HEK293T (cell line): Measurements from ENCODE around the gene ZNF217.
"Not testable (repeated sequence)": the region's sequence is repeated elsewhere in the genome, so short reads cannot be mapped to it uniquely, and the experiment has no call there.

Source experiments
- CTCF ChIA-PET: fragments of 350-600 bp; formaldehyde crosslinking; extraction: SDS; loops from one replicate; lab custom pipeline; 2021; ENCODE audit warnings: antibody characterized with exemption, inconsistent platforms; lab: Yijun Ruan, JAX
- POLR2A ChIA-PET: fragments of 350-600 bp; formaldehyde crosslinking; extraction: SDS; loops from one replicate; lab custom pipeline; 2020; ENCODE audit warnings: antibody characterized with exemption, inconsistent platforms; lab: Yijun Ruan, JAX
- DNase-seq: peaks from one replicate; pipeline ENCODE4 v3.0.0; 2012; ENCODE audit warnings: mixed read lengths; ENCODE audit errors: extremely low spot score
- ARNT ChIP-seq: fragments of 450-650 bp; IDR thresholded peaks from 2 replicates; pipeline ENCODE4 v1.6.1; 2017; ENCODE audit warnings: mild to moderate bottlenecking
- BHLHE40 ChIP-seq: fragments of 450-650 bp; IDR thresholded peaks from 2 replicates; pipeline ENCODE4 v1.6.1; 2016; ENCODE audit warnings: mild to moderate bottlenecking, moderate library complexity, borderline replicate concordance
- CTBP1 ChIP-seq: fragments of 450-650 bp; IDR thresholded peaks from 2 replicates; pipeline ENCODE4 v1.6.1; 2016; ENCODE audit warnings: borderline replicate concordance
- ELF4 ChIP-seq: fragments of 450-650 bp; IDR thresholded peaks from 2 replicates; pipeline ENCODE4 v1.6.1; 2017; ENCODE audit warnings: antibody characterized with exemption
- FOXA1 ChIP-seq: fragments of 450-650 bp; IDR thresholded peaks from 2 replicates; pipeline ENCODE4 v1.6.1; 2016; ENCODE audit warnings: mild to moderate bottlenecking
- FOXK2 ChIP-seq: fragments of 450-650 bp; IDR thresholded peaks from 2 replicates; pipeline ENCODE4 v1.6.1; 2016; ENCODE audit warnings: mild to moderate bottlenecking
- FOXM1 ChIP-seq: fragments of 450-650 bp; IDR thresholded peaks from 2 replicates; pipeline ENCODE4 v1.6.1; 2017; ENCODE audit warnings: mild to moderate bottlenecking, borderline replicate concordance
- HDGF ChIP-seq: fragments of 450-650 bp; IDR thresholded peaks from 2 replicates; pipeline ENCODE4 v1.6.1; 2017; ENCODE audit warnings: antibody characterized with exemption, borderline replicate concordance
- L3MBTL2 ChIP-seq: fragments of 450-650 bp; conservative IDR thresholded peaks from 2 replicates; pipeline ENCODE4 v1.6.1; 2016; ENCODE audit warnings: mild to moderate bottlenecking
- LEF1 ChIP-seq: fragments of 450-650 bp; IDR thresholded peaks from 2 replicates; pipeline ENCODE4 v1.6.1; 2017; ENCODE audit warnings: mild to moderate bottlenecking, borderline replicate concordance
- NFRKB ChIP-seq: fragments of 450-650 bp; IDR thresholded peaks from 2 replicates; pipeline ENCODE4 v1.6.1; 2016; ENCODE audit warnings: mild to moderate bottlenecking, moderate library complexity
- SP1 ChIP-seq: fragments of 450-650 bp; IDR thresholded peaks from 2 replicates; pipeline ENCODE4 v1.6.1; 2017
- SUZ12 ChIP-seq: fragments of 450-650 bp; IDR thresholded peaks from 2 replicates; pipeline ENCODE4 v1.6.1; 2016; ENCODE audit warnings: mild to moderate bottlenecking
- TARDBP ChIP-seq: fragments of 450-650 bp; IDR thresholded peaks from 2 replicates; pipeline ENCODE4 v1.6.1; 2016
- ZNF384 ChIP-seq: fragments of 450-650 bp; IDR thresholded peaks from 2 replicates; pipeline ENCODE4 v1.6.1; 2016
- TF ChIP-seq, protein P1 (sequence below): fragments of 450-650 bp; IDR thresholded peaks from 2 replicates; pipeline ENCODE4 v1.6.1; 2016

The ZNF217 gene

DNA sequence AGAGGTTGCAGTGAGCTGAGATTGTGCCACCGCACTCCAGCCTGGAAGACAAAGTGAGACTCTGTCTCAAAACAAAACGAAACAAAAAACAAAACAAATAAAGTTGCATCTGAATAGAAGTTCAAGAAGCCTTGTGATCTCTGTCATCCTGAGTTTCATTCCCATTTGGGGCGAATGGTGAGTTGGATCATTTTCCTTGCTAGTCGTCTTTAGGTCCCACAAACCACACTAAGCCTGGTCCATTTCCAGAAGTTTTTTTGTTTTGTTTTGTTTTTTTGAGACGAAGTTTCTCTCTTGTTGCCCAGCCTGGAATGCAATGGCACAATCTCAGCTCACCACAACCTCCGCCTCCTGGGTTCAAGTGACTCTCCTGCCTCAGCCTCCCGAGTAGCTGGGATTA lies 33.8 kb downstream of the ZNF217 start:
- POLR2A ChIA-PET, result no interaction called here
- CTCF ChIA-PET, result no interaction called here
- no peak for DNase-seq
- TF ChIP-seq ELF4 (no peak), SP1 (no peak), FOXM1 (no peak), TARDBP (no peak), HDGF (no peak), ARNT (no peak), SUZ12 (no peak), FOXA1 (no peak), NFRKB (no peak), FOXK2 (no peak), L3MBTL2 (no peak), LEF1 (no peak), BHLHE40 (no peak)

DNA sequence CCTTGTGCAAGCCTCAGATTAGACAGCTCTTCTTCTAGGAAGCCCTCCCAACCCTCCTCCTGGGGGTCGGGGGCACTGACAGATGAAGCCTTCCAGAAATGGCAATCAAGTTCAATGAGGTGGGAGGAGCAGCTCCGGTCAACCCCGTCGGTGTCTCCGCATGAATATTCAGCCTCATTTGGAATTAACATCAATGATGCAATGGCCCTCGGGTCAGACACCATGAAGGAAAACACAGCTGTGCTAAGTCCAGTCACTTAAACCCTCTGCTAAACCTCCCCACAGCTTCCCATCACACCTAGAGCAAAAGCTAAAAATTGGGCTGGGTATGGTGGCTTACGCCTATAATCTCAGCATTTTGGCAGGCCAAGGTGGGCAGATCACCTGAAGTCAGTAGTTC lies 36.5 kb downstream of the ZNF217 start:
- CTCF ChIA-PET, result no interaction called here
- POLR2A ChIA-PET, result no interaction called here
- TF ChIP-seq ZNF384 (no peak), HDGF (no peak), FOXK2 (no peak), ELF4 (no peak), ARNT (no peak), SP1 (no peak), CTBP1 (no peak), TARDBP (no peak)
- TF ChIP-seq, protein P1, sequence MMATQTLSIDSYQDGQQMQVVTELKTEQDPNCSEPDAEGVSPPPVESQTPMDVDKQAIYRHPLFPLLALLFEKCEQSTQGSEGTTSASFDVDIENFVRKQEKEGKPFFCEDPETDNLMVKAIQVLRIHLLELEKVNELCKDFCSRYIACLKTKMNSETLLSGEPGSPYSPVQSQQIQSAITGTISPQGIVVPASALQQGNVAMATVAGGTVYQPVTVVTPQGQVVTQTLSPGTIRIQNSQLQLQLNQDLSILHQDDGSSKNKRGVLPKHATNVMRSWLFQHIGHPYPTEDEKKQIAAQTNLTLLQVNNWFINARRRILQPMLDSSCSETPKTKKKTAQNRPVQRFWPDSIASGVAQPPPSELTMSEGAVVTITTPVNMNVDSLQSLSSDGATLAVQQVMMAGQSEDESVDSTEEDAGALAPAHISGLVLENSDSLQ, result no peak

DNA sequence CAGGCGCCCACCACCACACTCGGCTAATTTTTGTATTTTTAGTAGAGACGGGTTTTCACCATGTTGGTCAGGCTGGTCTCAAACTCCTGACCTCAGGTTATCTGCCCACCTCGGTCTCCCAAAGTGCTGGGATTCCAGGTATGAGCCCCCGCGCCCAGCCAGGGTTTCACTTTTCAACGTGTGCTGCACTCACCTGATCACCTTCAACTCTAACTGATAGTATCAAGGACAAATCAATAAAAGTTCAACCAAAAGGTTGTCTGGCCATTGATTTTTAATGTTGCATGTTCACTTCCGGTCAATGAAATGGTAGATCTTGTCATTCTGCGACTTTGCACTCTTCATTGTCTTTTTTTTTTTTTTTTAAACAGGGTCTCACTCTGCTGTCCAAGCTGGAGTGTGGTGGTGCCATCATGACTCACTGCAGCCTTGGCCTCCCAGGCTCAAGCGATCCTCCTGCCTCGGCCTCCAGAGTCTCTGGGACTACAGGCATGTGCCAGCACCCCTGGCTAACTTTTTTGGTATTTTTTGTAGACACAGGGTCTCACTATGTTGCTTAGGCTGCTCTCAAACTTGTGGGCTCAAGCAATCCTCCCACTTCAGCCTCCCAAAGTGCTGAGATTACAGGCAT lies 37.3 kb downstream of the ZNF217 start:
- POLR2A ChIA-PET, result no interaction called here
- CTCF ChIA-PET, result no interaction called here
- TF ChIP-seq TARDBP (no peak), ARNT (no peak), CTBP1 (no peak), BHLHE40 (no peak), LEF1 (no peak), FOXA1 (no peak), ELF4 (no peak), SUZ12 (no peak), FOXM1 (no peak), L3MBTL2 (no peak), ZNF384 (no peak), NFRKB (no peak)
- TF ChIP-seq, protein P1, result no peak
- DNase-seq, result no peak

More for the DNA sequence above, 36.5 kb downstream of the ZNF217 start:
- DNase-seq, result no peak

DNA sequence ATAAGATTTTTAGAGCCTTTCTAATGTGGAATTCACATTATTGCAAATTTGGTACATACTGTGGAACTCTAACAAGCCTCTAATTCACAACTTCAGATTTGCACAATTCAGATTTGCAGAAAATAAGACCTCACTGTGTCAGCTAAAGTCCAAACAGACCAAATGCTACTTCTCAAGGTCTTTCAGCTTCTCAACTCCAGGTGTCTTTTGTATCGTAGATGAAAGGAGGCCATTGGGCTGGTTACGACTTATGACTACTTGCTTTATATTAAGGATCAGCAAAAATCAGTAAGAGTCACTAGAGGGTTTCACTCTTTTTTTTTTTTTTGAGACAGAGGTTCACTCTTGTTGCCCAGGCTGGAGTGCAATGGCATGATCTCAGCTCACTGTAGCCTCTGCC lies 37.8 kb downstream of the ZNF217 start:
- no peak for DNase-seq
- TF ChIP-seq L3MBTL2 (no peak), SP1 (no peak), ZNF384 (no peak), LEF1 (no peak), ARNT (no peak)
- POLR2A ChIA-PET, result no interaction called here
- CTCF ChIA-PET, result no interaction called here

DNA sequence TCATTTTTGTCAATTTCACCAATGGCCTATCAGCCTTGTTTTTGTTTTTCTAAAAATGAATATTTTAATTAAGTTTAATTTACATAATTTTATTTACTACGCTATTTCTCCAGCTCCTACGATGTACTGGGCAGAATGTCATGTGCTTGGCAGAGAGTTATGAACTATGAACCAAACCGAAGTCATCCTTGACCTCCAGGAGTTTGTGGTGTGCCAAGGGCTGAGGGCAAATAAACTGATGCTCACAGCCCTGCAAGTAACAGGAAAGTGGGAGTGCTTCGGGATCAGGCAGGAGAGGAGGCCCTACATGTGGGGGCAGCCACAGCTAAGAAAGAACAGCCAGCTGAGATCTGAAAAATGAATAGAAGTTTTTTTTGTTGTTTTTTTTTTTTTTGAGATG lies 38.6 kb downstream of the ZNF217 start:
- TF ChIP-seq FOXA1 (no peak), NFRKB (no peak), L3MBTL2 (no peak), FOXM1 (no peak), SUZ12 (no peak), FOXK2 (no peak), ZNF384 (no peak), BHLHE40 (no peak), CTBP1 (no peak)
- POLR2A ChIA-PET, result no interaction called here
- CTCF ChIA-PET, result no interaction called here
- DNase-seq, result no peak

DNA sequence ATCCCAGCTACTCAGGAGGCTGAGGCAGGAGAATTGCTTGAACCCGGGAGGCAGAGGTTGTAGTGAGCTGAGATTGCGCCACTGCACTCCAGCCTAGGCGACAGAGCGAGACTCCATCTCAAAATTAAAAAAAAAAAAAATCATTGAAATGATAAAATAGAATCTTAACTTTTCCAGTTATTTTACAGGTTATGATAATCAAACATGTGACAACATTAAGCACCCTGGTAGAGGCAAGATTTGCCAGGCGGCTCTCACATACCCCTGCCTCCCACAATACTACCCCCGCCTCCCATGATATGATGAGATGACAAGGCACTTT lies 41.1 kb downstream of the ZNF217 start:
- POLR2A ChIA-PET, DNase-seq, CTCF ChIA-PET: not testable (repeated sequence)

DNA sequence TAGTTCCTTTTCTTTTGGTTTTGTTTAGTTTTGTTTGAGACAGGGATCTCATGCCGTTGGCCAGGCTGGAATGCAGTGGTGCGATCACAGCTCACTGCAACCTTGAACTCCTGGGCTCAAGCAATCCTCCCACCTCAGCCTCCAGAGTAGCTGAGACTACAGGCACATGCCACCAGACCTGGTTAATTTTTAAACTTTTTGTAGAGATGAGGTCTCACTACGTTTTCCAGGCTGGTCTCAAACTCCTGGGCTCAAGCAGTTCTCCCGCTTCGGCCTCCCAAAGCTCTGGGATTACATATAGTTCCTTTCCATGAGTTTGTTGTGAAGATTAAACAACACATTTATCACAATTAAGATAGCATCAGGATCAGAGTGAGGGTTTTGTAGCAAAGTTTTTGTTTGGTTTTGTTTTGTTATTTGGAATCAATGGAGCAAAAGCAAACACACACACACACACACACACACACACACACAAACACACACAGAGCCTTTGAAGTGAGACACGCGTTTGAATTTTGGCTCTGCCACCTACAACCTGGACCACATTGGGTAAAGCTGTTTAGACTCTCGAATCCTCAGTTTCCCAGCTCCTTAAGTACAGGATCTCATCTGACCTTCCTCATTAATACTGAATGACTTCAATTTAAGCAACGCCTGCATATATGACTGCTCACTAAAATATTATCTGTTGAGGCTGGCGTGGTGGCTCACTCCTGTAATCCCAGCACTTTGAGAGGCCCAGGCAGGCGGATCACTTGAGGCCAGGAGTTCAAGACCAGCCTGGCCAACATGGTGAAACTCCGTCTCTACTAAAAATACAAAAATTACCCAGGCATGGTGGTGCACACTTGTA lies 41.7 kb downstream of the ZNF217 start:
- POLR2A ChIA-PET, result not testable (repeated sequence)

More for the DNA sequence above, 41.7 kb downstream of the ZNF217 start:
- CTCF ChIA-PET, DNase-seq: not testable (repeated sequence)
